Activated B cell treated with CpG ODN at 0.5 μM for 24 hours (primary cell): ENCODE measurements around the gene EDC4. TPM values are rescaled to one million over a fixed set of nuclear protein-coding genes. Genes with fewer than 3 reads are reported as not detected.
A peak's percentile ranks its signal among the peaks of the same experiment; 100 is the strongest.

Experiments
- ATAC-seq: fragments of 200-7000 bp; cut with Tn5 transposase; one replicate; pipeline ENCODE4 v1.10.0; 2021; ENCODE audit warnings: low read depth, mild to moderate bottlenecking, moderate library complexity
- CTCF ChIA-PET: fragments of 350-600 bp; sonication (Branson Sonifier 250); formaldehyde crosslinking; loops from one replicate; lab custom pipeline; 2021; ENCODE audit warnings: antibody characterized with exemption; lab: Charles Lee
- POLR2A ChIA-PET: fragments of 350-600 bp; sonication (Branson Sonifier 250); formaldehyde crosslinking; loops from one replicate; lab custom pipeline; 2021; ENCODE audit warnings: antibody characterized with exemption; lab: Charles Lee
- DNase-seq: peaks from one replicate; pipeline ENCODE4 v3.0.0; 2022
- H3K27ac Mint-ChIP-seq: one replicate; pipeline ENCODE4 v1.8.0; 2020; ENCODE audit warnings: mixed read lengths
- H3K27me3 Mint-ChIP-seq: one replicate; pipeline ENCODE4 v1.8.0; 2021; ENCODE audit warnings: mixed read lengths
- H3K36me3 Mint-ChIP-seq: one replicate; pipeline ENCODE4 v1.8.0; 2021; ENCODE audit warnings: low read depth, mixed read lengths
- H3K4me1 Mint-ChIP-seq: one replicate; pipeline ENCODE4 v1.8.0; 2021; ENCODE audit warnings: mixed read lengths
- H3K4me3 Mint-ChIP-seq: one replicate; pipeline ENCODE4 v1.8.0; 2020; ENCODE audit warnings: mild to moderate bottlenecking, mixed read lengths
- H3K9me3 Mint-ChIP-seq: one replicate; pipeline ENCODE4 v1.8.0; 2020; ENCODE audit warnings: mixed read lengths
- intact Hi-C: fragments of 100-400 bp; cut with micrococcal nuclease; formaldehyde crosslinking; loops from one replicate; pipeline ENCODE4 v1.15.1; 2024
- total RNA-seq: library from RNA; stranded (reverse); gene quantifications from 2 replicates; pipeline ENCODE4 v1.2.3, GENCODE V29; 2022
- TF ChIP-seq, protein P1 (sequence below): fragments of 200-600 bp; IDR thresholded peaks from one replicate; pipeline ENCODE4 v1.8.0; 2022; ENCODE audit warnings: antibody characterized with exemption, mild to moderate bottlenecking

Gene EDC4
- total RNA-seq, 1 donor from 2014 or later: 71.5 TPM

DNA sequence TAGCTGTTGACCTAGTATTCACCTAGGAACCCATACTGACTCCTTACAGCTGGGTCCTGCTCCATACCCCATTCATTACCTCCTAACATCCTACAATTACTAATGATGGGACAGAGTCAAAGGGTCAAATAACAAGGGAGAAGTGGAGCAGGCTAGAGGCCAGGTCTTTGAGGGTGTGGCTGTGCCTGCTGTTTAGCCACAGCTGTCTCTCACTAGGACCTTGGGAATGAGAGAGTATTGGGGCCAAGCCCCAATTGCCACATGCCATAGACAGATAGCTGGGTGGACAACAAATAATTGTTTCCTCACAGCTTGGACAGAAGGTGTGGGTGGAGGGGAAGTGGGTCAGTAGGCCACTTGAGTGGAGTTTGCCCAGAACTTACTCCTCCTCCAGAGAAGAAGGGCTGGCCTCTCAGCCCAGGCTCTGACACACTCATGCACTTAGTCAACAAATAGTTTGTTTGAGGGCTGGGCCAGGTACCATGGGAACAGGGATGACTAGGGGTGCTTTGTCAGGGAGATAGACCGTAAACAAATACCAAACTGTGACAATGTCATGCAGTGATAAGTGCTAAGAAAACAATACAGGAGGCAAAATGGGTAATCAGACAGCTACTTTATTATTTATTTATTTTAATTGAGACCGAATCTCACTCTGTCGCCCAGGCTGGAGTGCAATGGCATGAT lies 15.2 kb upstream of the EDC4 start:
- ATAC-seq (no peak), DNase-seq (no peak)
- Mint-ChIP-seq H3K9me3 (no peaks in the 10 kb centered on the region), H3K27me3 (no peaks in the 10 kb centered on the region), H3K36me3 (peaks cover 21% of the 10 kb centered on the region), H3K4me3 (no peak overlapping the region), H3K27ac (peak overlapping the region; percentile 13), H3K4me1 (peaks cover 16% of the 10 kb centered on the region)
- intact Hi-C loops: no loop called here
- ChIA-PET CTCF (interaction anchor here (1.1 kb wide), 1 partner anchor 26 kb away, joined by 3 read pairs; no protein-coding TSS in a partner anchor), POLR2A (interaction anchor here (0.6 kb wide), 1 partner anchor 386 kb away, joined by 4 read pairs; no protein-coding TSS in a partner anchor)
- TF ChIP-seq, protein P1, sequence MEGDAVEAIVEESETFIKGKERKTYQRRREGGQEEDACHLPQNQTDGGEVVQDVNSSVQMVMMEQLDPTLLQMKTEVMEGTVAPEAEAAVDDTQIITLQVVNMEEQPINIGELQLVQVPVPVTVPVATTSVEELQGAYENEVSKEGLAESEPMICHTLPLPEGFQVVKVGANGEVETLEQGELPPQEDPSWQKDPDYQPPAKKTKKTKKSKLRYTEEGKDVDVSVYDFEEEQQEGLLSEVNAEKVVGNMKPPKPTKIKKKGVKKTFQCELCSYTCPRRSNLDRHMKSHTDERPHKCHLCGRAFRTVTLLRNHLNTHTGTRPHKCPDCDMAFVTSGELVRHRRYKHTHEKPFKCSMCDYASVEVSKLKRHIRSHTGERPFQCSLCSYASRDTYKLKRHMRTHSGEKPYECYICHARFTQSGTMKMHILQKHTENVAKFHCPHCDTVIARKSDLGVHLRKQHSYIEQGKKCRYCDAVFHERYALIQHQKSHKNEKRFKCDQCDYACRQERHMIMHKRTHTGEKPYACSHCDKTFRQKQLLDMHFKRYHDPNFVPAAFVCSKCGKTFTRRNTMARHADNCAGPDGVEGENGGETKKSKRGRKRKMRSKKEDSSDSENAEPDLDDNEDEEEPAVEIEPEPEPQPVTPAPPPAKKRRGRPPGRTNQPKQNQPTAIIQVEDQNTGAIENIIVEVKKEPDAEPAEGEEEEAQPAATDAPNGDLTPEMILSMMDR: no peak

DNA sequence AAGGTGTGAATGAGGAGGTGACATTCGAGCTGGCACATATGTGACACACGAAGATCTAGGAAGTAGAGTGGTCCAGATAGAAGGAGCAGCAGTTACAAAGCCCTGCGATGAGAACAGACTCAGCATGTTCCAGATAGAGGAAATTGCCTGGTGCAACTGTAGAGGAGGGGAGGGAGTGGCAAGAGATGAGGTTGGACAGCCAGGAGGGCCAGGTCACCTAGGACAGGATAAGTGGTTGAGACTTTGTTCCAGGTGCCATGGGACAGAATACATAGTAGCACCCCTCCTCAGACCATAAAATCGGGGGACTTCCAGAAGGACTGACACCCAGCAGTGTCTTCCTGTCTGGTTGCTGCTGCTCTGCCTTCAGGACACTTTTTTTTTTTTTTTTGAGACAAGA lies 14.4 kb upstream of the EDC4 start:
- peaks cover 16% of the 10 kb centered on the region for H3K4me1 Mint-ChIP-seq
- no peak for DNase-seq
- TF ChIP-seq, protein P1: no peak
- CTCF ChIA-PET: no interaction called here
- POLR2A ChIA-PET: no interaction called here
- H3K9me3 Mint-ChIP-seq: no peaks in the 10 kb centered on the region
- intact Hi-C loops: no loop called here
- peaks cover 21% of the 10 kb centered on the region for H3K36me3 Mint-ChIP-seq
- no peak for ATAC-seq
- peak overlapping the region; percentile 13 for H3K27ac Mint-ChIP-seq
- H3K4me3 Mint-ChIP-seq: no peak overlapping the region
- H3K27me3 Mint-ChIP-seq: no peaks in the 10 kb centered on the region

DNA sequence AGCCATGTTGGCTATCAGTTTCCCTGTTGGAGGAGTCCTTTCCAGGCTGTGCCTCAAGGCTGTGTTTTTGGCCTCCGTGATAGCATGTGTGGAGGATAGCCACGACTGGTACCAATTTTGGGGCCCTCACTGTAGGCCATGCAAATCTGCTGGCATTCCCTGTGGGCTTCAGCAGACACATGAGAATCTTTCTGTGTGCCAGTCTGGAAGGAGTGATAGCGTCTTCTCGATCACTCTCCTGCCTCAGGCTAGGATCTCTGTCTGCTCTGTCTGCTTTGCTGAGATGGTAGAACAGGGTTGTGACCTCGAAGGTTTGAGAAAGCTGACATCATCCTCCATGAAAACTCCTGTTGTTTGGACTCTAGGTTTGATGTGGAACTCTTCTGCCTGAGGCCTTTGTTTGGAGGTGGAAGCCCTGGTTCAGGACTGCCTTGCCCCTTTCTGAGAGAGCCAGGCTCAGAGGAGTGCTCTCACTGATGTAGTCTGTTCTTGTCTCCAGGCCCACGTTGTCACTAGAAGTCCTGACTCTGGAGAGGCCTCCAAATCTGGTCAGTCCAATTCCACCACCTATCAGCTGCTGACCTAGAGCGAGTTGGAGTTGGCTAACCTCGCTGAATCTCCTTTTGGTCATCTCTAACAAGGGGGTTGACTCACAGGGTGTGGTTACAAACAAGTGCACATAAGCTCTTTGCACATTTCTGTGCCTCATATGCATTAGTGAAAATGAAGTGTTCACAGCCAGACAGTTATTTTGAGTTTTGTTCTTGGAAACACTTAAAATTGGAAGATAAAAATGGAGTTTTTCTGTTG lies 12.1 kb upstream of the EDC4 start:
- no peaks in the 10 kb centered on the region for H3K9me3 Mint-ChIP-seq
- peaks cover 25% of the 10 kb centered on the region for H3K36me3 Mint-ChIP-seq
- ChIA-PET POLR2A (no interaction called here), CTCF (interaction anchor here (3.5 kb wide), 1 partner anchor 44 kb away, joined by 13 read pairs; no protein-coding TSS in a partner anchor)
- DNase-seq (no peak), ATAC-seq (no peak)
- intact Hi-C loops: no loop called here
- H3K4me1 Mint-ChIP-seq: peaks cover 16% of the 10 kb centered on the region
- H3K27ac Mint-ChIP-seq: no peak overlapping the region
- no peak overlapping the region for H3K4me3 Mint-ChIP-seq
- TF ChIP-seq, protein P1: no peak
- H3K27me3 Mint-ChIP-seq: no peaks in the 10 kb centered on the region

DNA sequence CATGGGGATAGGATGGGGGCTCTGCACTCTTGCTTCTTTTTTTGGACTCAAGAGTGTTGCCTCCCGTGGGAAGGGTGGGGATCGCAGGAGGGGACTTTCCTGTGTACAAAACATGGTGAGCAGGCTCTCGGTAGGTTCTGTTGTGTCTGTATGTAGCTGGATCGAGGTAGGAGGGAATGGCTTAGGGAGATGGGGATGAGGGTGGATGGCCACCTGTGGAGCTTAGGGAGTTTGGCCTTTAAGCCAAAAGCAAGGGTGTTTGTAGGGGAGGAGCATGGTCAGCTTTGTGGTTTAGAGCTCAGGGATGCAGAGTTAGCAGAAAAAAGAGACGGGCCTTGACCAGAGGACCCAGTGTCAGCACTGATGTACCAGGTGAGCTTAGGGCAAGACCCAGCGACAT lies 11.0 kb upstream of the EDC4 start:
- no peak for ATAC-seq
- Mint-ChIP-seq H3K27me3 (no peaks in the 10 kb centered on the region), H3K36me3 (peaks cover 34% of the 10 kb centered on the region), H3K27ac (no peak overlapping the region), H3K4me3 (no peak overlapping the region), H3K9me3 (no peaks in the 10 kb centered on the region), H3K4me1 (peaks cover 14% of the 10 kb centered on the region)
- DNase-seq: no peak
- TF ChIP-seq, protein P1: no peak
- POLR2A ChIA-PET: no interaction called here
- CTCF ChIA-PET: interaction anchor here (3.5 kb wide), 1 partner anchor 46 kb away, joined by 13 read pairs; no protein-coding TSS in a partner anchor
- intact Hi-C loops: no loop called here
